ENCODE results near the gene SPOCK2.

SPOCK2 gene

GRCh38 chr10:72068901-72069446, 19.4 kb downstream of the SPOCK2 start:
- no peak for DNase-seq (ENCODE audit: low spot score)
- H3K27ac ChIP-seq = no peak overlapping the region
- TF ChIP-seq, protein P1, sequence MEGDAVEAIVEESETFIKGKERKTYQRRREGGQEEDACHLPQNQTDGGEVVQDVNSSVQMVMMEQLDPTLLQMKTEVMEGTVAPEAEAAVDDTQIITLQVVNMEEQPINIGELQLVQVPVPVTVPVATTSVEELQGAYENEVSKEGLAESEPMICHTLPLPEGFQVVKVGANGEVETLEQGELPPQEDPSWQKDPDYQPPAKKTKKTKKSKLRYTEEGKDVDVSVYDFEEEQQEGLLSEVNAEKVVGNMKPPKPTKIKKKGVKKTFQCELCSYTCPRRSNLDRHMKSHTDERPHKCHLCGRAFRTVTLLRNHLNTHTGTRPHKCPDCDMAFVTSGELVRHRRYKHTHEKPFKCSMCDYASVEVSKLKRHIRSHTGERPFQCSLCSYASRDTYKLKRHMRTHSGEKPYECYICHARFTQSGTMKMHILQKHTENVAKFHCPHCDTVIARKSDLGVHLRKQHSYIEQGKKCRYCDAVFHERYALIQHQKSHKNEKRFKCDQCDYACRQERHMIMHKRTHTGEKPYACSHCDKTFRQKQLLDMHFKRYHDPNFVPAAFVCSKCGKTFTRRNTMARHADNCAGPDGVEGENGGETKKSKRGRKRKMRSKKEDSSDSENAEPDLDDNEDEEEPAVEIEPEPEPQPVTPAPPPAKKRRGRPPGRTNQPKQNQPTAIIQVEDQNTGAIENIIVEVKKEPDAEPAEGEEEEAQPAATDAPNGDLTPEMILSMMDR (conservative IDR thresholded peaks at IDR 0.05; ENCODE audit: low read depth) = no peak
- POLR2A ChIA-PET (ENCODE audit: low non-redundant PET) = no interaction called here
- CTCF ChIA-PET = interaction anchor here (0.6 kb wide), 1 partner anchor 32 kb away, joined by 3 read pairs; no protein-coding TSS in a partner anchor

- ChIA-PET CTCF (interaction anchor here (0.7 kb wide), 1 partner anchor 907 kb away, joined by 3 read pairs; no protein-coding TSS in a partner anchor), POLR2A (ENCODE audit: low non-redundant PET) (no interaction called here)
- DNase-seq (ENCODE audit: low spot score) = no peak
- TF ChIP-seq, protein P1 (conservative IDR thresholded peaks at IDR 0.05; ENCODE audit: low read depth) = no peak
- no peak overlapping the region for H3K27ac ChIP-seq
These were observed 20.1 kb downstream of the SPOCK2 start for GRCh38 chr10:72068126-72068765.

DNA sequence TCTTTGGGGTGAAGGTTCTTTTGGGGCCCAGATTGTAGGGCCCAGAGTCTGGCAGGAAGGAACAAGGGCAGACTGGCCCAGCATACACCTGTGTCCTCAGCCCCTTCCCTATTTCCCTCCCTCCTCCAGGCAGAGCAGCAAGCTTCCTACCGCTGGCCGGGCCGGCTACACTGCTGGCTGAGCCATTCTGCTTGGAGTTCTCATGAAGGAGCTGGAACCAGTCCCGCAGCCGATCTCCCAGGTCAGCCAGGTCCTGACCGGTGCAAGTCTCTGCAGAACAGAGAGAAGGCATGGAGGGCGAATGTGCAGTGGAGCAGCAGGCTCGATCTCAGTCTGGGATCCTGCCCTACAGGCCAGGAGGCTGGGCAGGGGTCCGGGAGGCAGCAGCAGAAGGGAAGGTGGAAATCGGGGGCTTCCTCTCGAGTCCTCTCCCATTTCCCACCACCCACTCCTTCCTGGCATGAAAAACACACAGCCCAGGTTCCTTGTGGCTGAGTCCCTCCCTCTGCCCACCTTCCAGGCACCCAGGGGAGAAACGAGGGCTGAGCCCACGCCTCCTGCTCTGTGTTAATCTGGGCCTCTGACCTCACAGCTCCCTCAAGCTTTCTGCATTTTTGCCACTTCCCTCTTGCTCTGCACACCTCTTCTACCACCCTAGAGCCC, 20.8 kb downstream of the SPOCK2 start:
- POLR2A ChIA-PET (ENCODE audit: low non-redundant PET) = no interaction called here
- H3K27ac ChIP-seq = no peak overlapping the region
- DNase-seq (ENCODE audit: low spot score) = no peak
- CTCF ChIA-PET = interaction anchor here (0.6 to 0.7 kb wide), 2 partner anchors 148 to 907 kb away, joined by 3 read pairs; no protein-coding TSS in a partner anchor
- TF ChIP-seq, protein P1 (conservative IDR thresholded peaks at IDR 0.05; ENCODE audit: low read depth) = no peak

DNA sequence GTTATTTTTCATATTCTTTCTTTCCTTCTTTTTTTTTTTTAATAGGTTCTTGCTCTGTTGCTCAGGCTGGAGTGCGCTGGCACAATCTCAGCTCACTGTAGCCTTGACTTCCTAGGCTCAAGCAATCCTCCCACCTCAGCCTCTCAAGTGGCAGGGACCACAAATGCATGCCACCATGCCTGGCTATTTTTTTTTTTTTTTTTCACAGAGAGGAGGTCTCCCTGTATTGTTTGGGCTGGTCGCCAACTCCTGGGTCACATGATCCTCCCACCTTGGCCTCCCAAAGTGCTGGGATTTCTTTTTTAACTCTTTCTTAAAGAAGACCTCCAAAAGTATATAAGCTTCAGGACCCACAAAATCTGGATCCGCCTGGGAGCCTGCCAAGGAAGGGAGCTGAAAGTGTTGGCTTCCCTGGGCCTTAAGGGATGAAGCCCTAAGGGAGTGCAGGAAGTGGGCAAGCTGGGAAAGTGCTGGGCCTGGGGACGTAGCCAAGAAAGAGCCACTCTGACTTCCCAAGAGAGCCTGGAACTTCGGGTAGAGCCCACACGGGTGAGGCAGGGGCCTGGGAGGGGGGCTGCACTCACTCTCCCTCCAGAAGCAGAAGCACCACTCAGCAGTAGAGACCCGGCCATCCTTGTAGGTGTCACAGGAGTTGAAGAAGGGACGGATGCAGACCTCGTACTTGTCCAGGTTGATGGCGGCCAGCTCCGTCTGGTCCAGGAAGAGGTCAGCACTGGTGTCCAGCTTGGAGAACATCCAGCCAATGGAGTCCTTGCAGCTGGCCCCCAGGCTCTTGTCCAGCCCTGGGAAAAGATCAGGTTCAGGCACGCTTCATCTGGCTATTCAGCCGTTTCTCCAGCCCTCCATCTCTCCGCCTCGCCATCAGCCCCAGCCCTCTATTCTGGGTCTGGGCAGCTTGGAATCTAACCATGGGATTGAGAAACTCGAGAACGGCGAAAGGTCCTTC, 21.8 kb downstream of the SPOCK2 start:
- POLR2A ChIA-PET (ENCODE audit: low non-redundant PET) = no interaction called here
- TF ChIP-seq, protein P1 (conservative IDR thresholded peaks at IDR 0.05; ENCODE audit: low read depth) = no peak
- no peak for DNase-seq (ENCODE audit: low spot score)
- CTCF ChIA-PET = interaction anchor here (0.6 kb wide), 2 partner anchors 149 to 748 kb away, joined by 3 read pairs; partner anchors contain the start of gene SLC29A3
- H3K27ac ChIP-seq = no peak overlapping the region

DNA sequence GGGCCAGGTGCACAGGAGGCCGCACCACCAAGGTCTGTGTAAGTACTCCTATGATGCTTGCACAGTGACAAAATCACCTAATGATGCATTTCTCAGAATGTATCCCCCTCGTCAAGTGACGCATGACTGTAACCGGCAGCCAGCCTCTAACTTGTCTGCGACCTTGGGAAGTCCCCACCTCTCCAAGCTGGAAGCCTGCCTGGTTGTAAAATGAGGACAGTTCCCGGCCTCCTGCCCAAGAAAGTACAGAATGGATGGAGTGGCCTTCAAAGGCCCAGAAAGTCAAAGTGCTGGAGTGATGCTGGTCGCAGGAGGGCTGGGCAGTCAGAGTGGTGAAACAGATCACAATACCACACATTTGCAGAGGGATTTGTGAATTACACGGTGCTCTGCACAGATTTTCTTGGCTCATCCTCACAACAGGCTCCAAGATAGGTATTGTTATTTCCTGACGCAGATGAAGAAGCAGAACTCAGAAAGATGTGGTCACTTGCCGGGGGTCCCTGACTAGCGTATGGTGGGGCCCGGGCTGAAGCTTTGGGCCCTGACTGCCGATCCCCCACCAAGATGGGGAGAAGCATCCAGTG, 22.8 kb downstream of the SPOCK2 start:
- ChIA-PET POLR2A (ENCODE audit: low non-redundant PET) (no interaction called here), CTCF (no interaction called here)
- no peak for DNase-seq (ENCODE audit: low spot score)
- TF ChIP-seq, protein P1 (conservative IDR thresholded peaks at IDR 0.05; ENCODE audit: low read depth) = no peak
- no peak overlapping the region; the same call in 1 of the 2 replicates for H3K27ac ChIP-seq

Data from RWPE1 (cell line).